ENCODE data around the gene GPD1.
"Not testable (repeated sequence)": the region's sequence is repeated elsewhere in the genome, so short reads cannot be mapped to it uniquely, and the experiment has no call there.

Gene GPD1

DNA sequence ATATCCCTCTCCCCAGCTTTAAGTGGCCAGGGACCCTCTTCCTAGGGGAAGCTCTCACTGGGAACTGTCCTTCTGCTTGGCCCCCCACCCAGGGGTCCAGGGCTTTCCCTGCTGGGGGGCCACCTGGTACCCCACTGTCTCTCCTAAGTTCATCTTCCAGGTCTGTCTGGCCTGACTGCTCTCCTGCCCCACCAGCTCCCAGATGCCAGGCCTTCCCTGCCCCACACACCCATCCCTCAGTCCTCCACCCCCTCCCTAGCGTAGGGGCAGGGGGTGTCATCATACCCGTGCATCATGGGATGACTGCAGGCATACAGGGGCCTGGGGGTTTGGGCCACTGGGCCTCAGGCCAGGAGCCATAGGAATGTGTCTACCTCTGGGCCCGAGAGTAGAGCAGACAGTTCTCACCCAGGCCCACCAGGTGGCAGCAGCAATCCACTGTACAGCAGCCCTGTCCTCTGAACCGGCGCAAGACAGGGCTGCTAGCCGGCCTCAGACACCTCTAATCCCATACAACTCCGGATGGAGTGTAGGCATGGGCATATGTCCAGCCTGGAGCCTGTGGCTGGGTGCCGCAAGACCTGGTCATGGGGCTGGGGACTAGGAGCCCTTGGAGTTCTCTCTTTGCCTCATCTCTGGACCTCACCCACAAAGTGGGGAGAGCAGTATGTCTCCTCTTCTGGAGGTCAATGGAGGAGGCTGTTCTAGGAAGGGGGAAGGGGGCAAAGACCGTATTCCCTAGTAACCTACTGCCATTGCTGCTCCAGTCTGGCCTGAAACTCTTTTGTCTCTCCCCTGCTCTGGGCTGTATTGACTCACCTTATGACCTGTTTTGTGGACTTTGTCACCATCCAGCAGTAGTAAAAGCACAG lies 28.6 kb upstream of the GPD1 start:
- DNase-seq = peak; percentile 36

GRCh38 chr12:50075808-50076170 lies 28.0 kb upstream of the GPD1 start:
- no peak for DNase-seq

DNA sequence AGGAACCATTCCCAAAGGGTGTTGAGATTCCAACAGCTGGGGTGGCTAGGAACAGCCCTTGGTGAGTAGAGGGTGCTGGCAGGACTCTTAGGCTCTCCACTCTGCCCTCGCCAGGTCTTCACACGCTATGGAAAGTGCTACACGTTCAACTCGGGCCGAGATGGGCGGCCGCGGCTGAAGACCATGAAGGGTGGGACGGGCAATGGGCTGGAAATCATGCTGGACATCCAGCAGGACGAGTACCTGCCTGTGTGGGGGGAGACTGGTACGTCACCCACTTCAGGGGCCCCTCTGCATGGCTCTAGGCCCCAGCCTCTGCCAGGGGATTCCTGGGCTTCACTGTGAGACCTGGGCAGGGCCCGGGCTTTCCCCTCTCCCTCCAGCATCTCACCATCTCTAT lies 26.7 kb upstream of the GPD1 start:
- DNase-seq = no peak

- DNase-seq = no peak
Observed at GRCh38 chr12:50078281-50078680, 25.5 kb upstream of the GPD1 start.

DNA sequence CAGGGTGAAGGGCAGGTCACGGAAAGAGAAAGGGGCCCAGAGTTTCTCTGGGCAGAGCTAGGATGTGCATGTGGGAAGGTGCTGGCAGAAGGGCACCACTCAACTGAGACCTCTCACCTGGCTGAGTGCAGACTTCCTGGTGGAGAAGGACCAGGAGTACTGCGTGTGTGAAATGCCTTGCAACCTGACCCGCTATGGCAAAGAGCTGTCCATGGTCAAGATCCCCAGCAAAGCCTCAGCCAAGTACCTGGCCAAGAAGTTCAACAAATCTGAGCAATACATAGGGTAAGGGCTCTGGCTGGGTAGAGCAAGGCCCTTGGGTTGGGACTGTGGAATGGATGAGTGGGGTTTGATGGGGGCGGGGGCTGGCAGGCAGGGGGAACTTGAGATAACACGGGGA lies 24.0 kb upstream of the GPD1 start:
- DNase-seq = no peak

DNA sequence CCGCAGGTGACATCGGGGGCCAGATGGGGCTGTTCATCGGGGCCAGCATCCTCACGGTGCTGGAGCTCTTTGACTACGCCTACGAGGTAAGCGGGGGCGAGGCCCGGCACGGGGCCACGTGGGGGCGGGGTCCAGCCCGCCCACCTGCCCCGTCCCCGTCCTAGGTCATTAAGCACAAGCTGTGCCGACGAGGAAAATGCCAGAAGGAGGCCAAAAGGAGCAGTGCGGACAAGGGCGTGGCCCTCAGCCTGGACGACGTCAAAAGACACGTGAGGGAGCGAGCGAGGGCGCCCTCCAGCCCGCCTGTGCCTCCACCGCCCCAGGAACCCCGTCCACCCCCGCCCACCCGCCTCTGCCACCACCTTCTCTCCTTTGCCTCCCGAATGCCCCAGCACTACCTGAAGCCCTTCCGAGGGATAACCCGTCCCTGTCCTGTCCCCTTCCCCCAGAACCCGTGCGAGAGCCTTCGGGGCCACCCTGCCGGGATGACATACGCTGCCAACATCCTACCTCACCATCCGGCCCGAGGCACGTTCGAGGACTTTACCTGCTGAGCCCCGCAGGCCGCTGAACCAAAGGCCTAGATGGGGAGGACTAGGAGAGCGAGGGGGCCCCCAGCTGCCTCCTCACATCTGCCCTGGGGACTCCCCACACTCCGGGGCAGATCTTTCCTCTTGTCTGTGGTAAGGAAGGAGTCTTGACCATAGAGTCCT lies 22.6 kb upstream of the GPD1 start:
- no peak for DNase-seq

GRCh38 chr12:50082644-50083043 lies 21.2 kb upstream of the GPD1 start:
- DNase-seq = no peak

- no peak for DNase-seq
Observed at GRCh38 chr12:50083301-50083700, 20.5 kb upstream of the GPD1 start.

DNA sequence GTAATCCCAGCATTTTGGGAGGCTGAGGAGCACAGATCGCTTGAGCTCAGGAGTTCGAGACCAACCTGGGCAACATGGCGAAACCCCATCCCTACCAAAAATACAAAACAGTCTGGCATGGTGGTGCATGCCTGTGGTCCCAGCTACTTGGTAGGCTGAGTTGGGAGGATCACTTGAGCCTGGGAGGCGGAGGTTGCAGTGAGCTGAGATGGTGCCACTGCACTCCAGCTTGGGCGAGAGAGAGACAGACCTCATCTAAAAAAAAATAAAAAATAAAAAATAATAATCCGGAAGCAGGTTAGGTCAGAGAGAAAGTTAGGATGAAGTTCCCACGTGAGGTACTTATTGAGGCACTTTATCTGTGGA lies 19.4 kb upstream of the GPD1 start:
- DNase-seq = not testable (repeated sequence)

DNA sequence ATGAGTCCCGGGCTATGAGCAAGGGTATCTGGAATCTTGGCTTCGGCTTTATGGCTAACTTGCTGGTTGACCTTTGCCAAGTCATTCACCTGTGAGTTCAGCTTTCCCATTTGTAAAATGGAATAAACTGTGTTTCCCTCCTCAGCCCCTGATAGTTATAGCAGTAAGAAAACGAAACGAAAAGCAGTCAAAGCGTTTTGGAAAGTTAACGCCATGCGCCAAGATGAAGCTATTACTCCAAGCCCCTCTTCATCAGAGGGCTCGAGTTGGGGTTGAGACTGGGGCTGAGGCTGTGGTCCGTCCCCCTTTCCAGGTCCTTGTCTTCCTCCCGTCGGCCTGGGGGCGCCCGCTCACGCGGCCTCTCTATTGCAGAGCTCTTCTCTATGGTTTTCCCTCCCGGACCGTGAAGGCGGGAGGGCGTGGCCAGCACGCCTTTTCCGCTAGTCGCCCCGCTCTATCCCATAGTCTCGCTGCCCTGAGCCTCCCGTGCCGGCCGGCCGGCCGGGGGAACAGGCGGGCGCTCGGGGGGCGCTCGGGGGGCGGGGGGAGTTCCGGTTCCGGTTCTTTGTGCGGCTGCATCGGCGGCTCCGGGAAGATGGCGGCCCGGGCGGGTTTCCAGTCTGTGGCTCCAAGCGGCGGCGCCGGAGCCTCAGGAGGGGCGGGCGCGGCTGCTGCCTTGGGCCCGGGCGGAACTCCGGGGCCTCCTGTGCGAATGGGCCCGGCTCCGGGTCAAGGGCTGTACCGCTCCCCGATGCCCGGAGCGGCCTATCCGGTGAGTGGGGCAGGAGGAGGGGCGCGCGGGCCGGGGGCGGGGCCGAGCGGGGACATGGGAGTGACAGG lies 18.8 kb upstream of the GPD1 start, which contains the start of gene SMARCD1:
TSS of gene SMARCD1 (plus strand) at position 568 of the 840 bp plus-strand sequence. CDS start at position 596, 28 bp downstream.
- DNase-seq = peak; percentile 89

DNA sequence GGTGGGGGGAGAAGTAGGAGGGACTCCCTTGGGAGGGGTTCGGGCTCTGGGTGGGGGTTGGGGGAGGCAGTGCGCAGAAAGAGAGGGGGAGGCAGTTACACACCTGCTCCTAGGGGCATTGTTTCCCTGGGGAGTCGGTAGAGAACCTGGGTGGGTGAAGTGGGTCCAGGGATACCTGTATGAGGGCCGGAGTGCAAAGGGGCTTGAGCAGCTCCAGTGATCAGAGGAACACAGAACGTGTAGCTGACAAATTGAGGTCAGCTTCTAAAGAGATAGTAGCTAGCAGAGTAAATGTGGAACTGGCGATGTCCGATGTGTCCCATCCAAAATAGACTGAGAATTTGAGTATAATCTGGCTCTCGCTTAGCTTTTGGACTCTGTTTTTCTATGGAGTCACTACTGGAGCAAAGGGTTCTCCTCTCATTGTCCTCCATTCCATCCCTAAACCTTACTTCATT lies 18.2 kb upstream of the GPD1 start:
- DNase-seq = no peak

DNA sequence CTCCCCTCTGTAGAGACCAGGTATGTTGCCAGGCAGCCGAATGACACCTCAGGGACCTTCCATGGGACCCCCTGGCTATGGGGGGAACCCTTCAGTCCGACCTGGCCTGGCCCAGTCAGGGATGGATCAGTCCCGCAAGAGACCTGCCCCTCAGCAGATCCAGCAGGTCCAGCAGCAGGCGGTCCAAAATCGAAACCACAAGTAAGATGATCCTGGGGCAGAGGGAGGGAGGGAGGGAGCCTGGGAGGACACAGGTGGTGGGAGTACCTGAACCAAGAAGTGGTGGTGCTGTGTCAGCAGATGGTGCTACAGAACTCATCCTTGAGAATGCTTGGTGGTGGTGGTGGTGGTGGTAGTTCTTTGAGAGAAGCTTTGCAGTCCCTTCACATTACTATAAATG lies 17.7 kb upstream of the GPD1 start:
- no peak for DNase-seq

GRCh38 chr12:50087151-50087550 lies 16.7 kb upstream of the GPD1 start:
- DNase-seq = no peak

GRCh38 chr12:50087995-50088394 lies 15.8 kb upstream of the GPD1 start:
- no peak for DNase-seq

DNA sequence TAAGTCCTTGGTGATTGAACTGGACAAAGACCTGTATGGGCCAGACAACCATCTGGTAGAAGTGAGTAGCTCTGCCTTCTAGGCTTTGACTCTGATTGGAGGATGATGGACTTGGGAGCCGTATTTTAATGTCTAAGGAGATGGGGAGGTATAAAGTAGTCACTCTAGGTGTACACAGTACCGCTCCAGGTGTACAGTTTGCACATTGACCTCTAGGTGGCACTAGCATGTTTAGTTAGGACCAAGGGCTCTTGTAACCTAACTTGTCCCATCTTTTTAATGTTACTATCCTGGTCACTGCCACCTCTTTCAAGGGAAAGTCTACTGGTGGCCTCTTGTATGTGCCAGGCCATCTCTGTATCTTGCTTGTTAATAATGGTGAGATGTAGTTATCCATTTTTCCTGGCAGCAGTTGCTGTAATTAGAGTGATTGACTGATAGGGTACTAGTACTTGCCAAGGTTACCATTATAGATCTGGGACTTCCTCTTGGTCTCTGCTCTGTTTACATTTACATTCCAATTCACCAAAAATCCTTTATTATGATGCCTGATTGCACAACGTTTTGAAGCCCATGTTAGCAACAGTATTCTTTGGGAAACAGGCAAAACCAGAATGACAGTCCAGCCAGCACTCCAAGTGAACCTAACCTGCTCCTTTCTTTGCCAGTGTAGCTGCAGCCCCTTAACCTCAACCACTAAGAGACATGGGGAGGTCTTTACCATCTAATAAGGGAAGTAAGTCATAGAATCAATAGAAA lies 15.1 kb upstream of the GPD1 start:
- peak; percentile 9 for DNase-seq

- no peak for DNase-seq
Observed at GRCh38 chr12:50089730-50090129, 14.1 kb upstream of the GPD1 start.

DNA sequence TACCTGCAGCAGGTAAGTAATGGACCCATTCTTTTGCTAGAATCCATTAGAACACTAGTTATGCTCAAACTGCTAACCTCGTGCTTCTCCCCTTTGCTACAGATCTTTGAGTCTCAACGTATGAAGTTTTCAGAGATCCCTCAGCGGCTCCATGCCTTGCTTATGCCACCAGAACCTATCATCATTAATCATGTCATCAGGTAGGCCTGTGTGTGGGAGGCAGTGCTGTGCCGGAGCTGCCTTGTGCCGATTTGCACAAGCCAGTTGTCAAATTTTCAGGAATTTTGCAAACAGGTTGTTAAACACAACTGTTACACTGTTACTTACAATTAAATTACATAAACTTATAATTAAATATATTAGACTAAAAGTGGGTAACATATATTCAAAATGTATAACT lies 13.4 kb upstream of the GPD1 start:
- DNase-seq = no peak

GRCh38 chr12:50097952-50098351 lies 5.9 kb upstream of the GPD1 start:
- no peak for DNase-seq

DNA sequence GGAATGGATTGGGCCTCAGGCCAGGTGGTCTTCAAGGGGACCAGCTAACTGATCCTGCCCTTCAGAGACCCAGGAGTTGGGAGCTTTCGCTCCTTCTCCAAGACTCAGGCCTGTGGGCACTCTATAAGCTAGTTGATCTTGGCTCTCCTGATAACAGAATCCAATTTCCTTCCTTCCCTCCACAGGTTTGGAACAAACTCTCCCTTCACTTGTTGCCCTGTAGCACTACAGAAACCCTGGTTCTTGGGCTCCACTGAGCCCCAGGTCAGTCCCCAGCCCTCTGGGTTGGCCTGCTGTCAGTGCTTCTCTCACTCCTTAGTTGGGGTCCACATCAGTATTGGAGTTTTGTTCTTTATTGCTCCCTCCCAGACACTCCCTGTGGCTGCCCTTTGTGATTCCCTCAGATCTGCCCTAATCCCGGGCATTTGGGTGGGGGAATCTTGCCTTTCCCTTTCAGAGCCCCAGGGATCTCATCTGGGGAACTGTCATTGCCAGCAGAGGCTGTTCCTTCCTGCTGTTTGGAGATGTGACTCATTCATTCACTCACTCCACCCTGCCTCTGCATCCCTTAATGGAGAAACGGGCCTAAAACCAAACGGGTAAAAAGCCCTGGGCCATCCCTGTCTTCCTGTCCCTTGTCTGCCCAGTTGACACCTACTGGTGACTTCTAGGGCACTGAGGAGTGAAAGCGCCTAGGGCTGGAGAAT lies 4.4 kb upstream of the GPD1 start:
- no peak for DNase-seq

DNA sequence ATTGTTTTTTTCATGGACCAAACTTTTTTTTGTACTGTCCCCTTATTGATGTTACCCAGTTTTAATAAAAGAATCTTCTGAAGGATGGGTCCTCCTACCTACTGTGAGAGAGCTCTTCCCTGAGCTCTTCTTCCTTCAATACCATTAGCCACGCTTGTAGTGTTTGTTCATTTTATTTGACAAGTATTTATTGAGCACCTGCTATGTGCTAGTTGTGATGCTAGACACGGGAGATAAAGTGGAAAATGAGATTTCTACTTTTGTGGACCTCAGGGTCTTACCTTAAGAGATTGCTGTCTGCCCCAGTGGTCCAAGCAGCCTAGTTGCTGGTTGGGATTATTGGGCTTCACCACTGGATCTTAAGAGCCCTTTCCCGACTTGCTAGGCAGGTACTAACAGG lies 3.2 kb upstream of the GPD1 start:
- no peak for DNase-seq

- DNase-seq = no peak
Observed at GRCh38 chr12:50101663-50102062, 2.1 kb upstream of the GPD1 start.

GRCh38 chr12:50102131-50102531 lies 1.7 kb upstream of the GPD1 start:
- no peak for DNase-seq
